OCI-LY7 (cell line): ENCODE data around the gene ENO1.

Experiments
- EZH2phosphoT487 ChIP-seq: fragments of 200-600 bp; sonication (generic); IDR thresholded peaks from 2 replicates; pipeline ENCODE4 v1.6.1; 2018; ENCODE audit warnings: low read depth, borderline replicate concordance, mild to moderate bottlenecking, mixed run types, antibody characterized with exemption, low read length, moderate library complexity, mixed read lengths
- TF ChIP-seq, protein P1 (sequence below): fragments of 200-600 bp; sonication (generic); conservative IDR thresholded peaks from 2 replicates; pipeline ENCODE4 v1.5.1; 2014; ENCODE audit warnings: mild to moderate bottlenecking, antibody characterized with exemption, low read length, moderate library complexity, mixed read lengths

DNA sequence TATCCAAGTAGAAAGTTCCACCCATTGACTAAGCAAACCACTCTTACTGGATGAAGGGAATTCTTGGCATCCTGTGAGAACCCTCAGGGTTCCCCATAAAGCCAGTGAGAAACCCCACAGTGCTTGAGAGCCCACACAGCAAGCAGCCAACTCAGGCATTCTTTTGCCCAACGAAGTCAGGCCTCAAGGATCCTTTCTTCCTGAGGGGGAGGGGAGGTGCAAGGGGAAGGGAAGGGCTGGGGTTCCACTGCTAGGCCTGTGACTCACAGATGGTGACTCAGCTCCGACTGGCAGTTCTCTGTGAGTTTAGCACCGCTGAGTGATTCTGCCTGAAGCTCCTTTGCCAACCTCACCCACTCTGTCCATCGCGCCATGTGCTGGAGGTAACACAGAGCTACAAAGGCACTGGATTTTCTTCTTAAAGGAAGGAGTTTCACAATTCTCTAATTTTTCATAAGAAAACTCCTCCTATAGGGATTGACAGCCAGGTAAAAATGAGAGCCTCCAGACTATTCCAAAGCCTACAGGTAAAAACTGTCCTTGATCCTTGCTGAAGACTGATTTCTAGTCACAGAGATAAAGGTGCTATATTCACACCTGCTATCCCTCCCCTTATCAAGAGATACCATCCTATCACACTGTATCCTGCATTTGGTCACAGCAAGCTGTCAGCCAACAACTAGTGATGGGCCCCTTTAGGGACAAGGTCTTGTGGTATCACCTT lies 4.8 kb downstream of the ENO1 start:
- TF ChIP-seq, protein P1, sequence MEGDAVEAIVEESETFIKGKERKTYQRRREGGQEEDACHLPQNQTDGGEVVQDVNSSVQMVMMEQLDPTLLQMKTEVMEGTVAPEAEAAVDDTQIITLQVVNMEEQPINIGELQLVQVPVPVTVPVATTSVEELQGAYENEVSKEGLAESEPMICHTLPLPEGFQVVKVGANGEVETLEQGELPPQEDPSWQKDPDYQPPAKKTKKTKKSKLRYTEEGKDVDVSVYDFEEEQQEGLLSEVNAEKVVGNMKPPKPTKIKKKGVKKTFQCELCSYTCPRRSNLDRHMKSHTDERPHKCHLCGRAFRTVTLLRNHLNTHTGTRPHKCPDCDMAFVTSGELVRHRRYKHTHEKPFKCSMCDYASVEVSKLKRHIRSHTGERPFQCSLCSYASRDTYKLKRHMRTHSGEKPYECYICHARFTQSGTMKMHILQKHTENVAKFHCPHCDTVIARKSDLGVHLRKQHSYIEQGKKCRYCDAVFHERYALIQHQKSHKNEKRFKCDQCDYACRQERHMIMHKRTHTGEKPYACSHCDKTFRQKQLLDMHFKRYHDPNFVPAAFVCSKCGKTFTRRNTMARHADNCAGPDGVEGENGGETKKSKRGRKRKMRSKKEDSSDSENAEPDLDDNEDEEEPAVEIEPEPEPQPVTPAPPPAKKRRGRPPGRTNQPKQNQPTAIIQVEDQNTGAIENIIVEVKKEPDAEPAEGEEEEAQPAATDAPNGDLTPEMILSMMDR: no peak
- TF ChIP-seq EZH2phosphoT487: no peak
